SK-N-MC (cell line): ENCODE results near the gene TM7SF2.

Source experiments
- DNase-seq: peaks from one replicate; pipeline ENCODE4 v3.0.0-alpha.2; 2011; ENCODE audit warnings: low read depth, low spot score
- H3K27ac ChIP-seq: fragments of 200-600 bp; sonication (generic); 2 replicates; pipeline ENCODE4 v1.5.1; 2016; ENCODE audit warnings: mixed run types
- H3K36me3 ChIP-seq: fragments of 200-600 bp; sonication (generic); 2 replicates; pipeline ENCODE4 v1.6.1; 2017; ENCODE audit warnings: antibody characterized with exemption, low read length, mixed read lengths; ENCODE audit not compliant: insufficient read depth
- H3K4me3 ChIP-seq: fragments of 200-600 bp; sonication (generic); 2 replicates; pipeline ENCODE4 v1.5.1; 2016
- H3K9ac ChIP-seq: fragments of 200-600 bp; sonication (generic); 2 replicates; pipeline ENCODE4 v1.8.0; 2017; ENCODE audit warnings: mixed run types, mixed read lengths; ENCODE audit not compliant: insufficient read length
- H3K9me3 ChIP-seq: fragments of 200-600 bp; sonication (generic); 2 replicates; pipeline ENCODE4 v1.6.1; 2017; ENCODE audit warnings: low read depth, mild to moderate bottlenecking, antibody characterized with exemption, low read length, moderate library complexity, mixed read lengths
- EZH2 ChIP-seq: fragments of 200-600 bp; sonication (generic); IDR thresholded peaks from one replicate; pipeline ENCODE4 v1.6.1; 2017; ENCODE audit warnings: antibody characterized with exemption
- FOXP2 ChIP-seq: optimal IDR thresholded peaks from 2 replicates; pipeline ENCODE3; 2011; ENCODE audit warnings: mild to moderate bottlenecking, moderate library complexity; ENCODE audit not compliant: insufficient read depth; ENCODE audit errors: extremely low read length, control extremely low read depth
- POLR2AphosphoS5 ChIP-seq: IDR thresholded peaks from 2 replicates; pipeline ENCODE4 v1.6.1; 2012; ENCODE audit warnings: mild to moderate bottlenecking, low read depth, low read length, borderline replicate concordance

Gene TM7SF2

DNA sequence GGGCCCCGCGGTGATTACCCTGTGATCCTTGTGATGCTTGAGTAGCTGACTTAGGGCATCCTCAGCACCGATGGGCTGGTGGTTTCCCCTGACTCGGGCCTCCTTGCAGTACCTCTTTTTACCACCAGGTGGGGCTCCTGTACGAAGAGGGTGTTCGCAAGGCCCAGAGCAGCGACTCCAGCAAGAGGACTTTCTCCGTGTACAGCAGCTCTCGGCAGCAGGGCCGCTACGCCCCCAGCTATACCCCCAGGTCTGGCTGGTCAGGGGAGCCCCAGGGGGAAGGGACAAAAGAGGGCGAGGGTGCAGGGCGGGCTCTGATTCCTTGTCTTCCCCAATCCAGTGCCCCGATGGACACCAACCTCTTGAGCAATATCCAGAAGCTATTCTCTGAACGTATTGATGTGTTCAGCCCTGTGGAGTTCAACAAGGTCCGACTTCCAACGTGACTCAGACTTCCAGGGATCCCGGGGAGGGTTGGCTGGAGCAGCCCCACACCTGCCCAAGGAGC is 1.3 kb upstream of the TM7SF2 start:
- DNase-seq, result peak; percentile 58
- TF ChIP-seq POLR2AphosphoS5 (peak; percentile 37; the same call in 1 of the 2 replicates), FOXP2 (no peak), EZH2 (no peak)
- H3K4me3 ChIP-seq, result peak overlapping the region; percentile 37; the same call in 1 of the 2 replicates
- no peak overlapping the region for H3K9ac ChIP-seq
- no peaks in the 10 kb centered on the region for H3K9me3 ChIP-seq
- no peak overlapping the region for H3K27ac ChIP-seq
- H3K36me3 ChIP-seq, result no peaks in the 10 kb centered on the region

DNA sequence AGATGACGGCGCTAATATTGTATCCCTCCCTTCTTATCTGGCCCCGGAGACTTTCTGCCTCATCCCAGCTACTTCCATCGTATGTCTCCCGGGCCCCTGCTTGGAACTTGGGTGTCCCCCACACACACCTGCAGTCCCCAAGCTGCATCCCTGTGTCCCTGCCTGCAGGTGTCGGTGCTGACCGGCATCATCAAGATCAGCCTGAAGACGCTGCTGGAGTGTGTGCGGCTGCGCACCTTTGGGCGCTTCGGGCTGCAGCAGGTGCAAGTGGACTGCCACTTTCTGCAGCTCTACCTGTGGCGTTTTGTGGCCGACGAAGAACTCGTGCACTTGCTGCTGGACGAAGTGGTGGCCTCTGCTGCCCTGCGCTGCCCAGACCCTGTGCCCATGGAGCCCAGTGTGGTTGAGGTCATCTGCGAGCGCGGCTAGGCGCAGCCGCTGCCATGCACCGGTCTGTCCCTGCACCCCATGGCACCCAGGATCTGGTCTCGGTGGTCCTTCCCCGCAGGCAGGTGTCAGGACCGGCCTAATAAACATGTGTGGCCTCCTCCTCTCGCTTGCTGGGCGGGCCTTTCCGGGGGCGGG is 421 bp upstream of the TM7SF2 start:
- H3K36me3 ChIP-seq, result no peaks in the 10 kb centered on the region
- no peak overlapping the region for H3K27ac ChIP-seq
- no peaks in the 10 kb centered on the region for H3K9me3 ChIP-seq
- peak overlapping the region; percentile 98 for H3K4me3 ChIP-seq
- DNase-seq, result no peak
- TF ChIP-seq POLR2AphosphoS5, result no peak
- no peak for TF ChIP-seq EZH2
- no peak for TF ChIP-seq FOXP2
- H3K9ac ChIP-seq, result no peak overlapping the region

DNA sequence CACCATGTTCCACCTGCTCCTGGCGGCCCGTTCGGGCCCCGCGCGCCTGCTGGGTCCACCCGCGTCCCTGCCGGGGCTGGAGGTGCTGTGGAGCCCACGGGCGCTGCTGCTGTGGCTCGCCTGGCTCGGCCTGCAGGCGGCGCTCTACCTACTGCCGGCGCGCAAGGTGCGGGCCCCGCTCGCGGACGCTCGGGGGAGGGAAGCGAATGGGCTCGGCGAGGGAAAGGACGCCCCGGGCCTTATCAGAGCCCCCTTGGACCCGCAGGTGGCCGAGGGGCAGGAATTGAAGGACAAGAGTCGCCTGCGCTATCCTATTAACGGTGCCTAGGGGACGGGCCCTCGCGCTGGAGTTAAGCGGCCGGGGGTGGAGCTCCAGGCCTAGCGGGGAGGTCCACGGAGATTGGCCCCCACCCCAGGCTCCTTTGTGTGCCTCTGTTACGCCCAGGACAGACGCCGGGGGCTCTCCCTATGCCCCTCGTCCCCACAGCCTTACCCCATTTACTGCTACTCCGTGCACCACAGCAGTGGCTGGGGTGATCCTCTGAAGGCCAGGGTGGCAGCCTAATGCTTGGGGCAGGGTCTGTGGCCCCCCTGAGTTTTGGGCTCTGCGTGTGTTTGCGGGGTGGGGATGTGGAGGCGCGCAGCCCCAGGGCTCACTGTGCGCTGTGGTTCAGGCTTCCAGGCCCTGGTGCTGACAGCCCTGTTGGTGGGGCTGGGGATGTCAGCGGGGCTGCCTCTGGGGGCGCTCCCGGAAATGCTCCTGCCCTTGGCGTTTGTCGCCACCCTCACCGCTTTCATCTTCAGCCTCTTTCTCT is 1.1 kb downstream of the TM7SF2 start:
- H3K36me3 ChIP-seq, result no peaks in the 10 kb centered on the region
- no peak for TF ChIP-seq FOXP2
- TF ChIP-seq EZH2, result no peak
- TF ChIP-seq POLR2AphosphoS5, result no peak; the same call in 1 of the 2 replicates
- peak overlapping the region; percentile 98 for H3K4me3 ChIP-seq
- DNase-seq, result no peak
- H3K9ac ChIP-seq, result peak overlapping the region; percentile 83
- H3K9me3 ChIP-seq, result no peaks in the 10 kb centered on the region
- H3K27ac ChIP-seq, result no peak overlapping the region

DNA sequence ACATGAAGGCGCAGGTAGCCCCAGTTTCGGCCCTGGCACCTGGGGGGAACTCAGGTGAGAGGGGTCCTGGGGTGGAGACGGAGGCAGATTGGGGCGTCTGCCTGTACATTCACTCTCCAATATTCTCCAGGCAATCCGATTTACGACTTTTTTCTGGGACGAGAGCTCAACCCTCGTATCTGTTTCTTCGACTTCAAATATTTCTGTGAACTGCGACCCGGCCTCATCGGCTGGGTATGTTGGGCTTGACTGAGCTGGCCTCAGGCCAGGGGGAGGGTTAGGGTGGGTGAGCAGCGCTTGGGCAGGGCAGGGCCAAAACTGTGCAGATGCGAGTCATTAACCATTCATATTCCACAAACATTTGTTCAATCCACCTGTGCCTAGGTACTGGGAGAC is 1.7 kb downstream of the TM7SF2 start:
- Histone ChIP-seq H3K4me3 (peak overlapping the region; percentile 98), H3K36me3 (peaks cover 4% of the 10 kb centered on the region; the same call in 1 of the 2 replicates), H3K9ac (peak overlapping the region; percentile 83), H3K9me3 (no peaks in the 10 kb centered on the region), H3K27ac (no peak overlapping the region)
- no peak for DNase-seq
- TF ChIP-seq EZH2, result no peak
- no peak for TF ChIP-seq FOXP2
- no peak for TF ChIP-seq POLR2AphosphoS5

DNA sequence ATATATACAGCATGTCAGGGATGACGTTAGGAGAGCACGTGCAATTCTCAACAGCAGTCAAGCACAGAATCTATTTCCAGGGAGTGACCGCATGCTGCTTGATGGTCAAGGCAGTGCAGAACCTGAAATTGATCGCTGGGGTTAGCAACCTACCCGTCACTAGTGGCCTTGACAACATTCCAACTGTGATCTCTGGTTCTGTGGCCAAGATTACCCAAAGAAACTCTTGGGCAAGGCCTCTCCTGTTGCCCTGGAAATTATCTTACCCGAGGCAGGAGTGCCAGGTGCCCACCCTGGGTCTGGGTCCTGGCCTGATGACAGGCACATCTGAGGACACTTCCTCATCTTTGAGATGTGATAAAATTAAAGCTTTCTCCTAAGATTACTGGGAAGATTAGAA is 2.2 kb downstream of the TM7SF2 start:
- H3K9ac ChIP-seq, result no peak overlapping the region
- H3K9me3 ChIP-seq, result no peaks in the 10 kb centered on the region
- no peak for DNase-seq
- peaks cover 9% of the 10 kb centered on the region; the same call in 1 of the 2 replicates for H3K36me3 ChIP-seq
- TF ChIP-seq EZH2 (no peak), POLR2AphosphoS5 (no peak), FOXP2 (no peak)
- H3K27ac ChIP-seq, result no peak overlapping the region
- H3K4me3 ChIP-seq, result no peak overlapping the region

DNA sequence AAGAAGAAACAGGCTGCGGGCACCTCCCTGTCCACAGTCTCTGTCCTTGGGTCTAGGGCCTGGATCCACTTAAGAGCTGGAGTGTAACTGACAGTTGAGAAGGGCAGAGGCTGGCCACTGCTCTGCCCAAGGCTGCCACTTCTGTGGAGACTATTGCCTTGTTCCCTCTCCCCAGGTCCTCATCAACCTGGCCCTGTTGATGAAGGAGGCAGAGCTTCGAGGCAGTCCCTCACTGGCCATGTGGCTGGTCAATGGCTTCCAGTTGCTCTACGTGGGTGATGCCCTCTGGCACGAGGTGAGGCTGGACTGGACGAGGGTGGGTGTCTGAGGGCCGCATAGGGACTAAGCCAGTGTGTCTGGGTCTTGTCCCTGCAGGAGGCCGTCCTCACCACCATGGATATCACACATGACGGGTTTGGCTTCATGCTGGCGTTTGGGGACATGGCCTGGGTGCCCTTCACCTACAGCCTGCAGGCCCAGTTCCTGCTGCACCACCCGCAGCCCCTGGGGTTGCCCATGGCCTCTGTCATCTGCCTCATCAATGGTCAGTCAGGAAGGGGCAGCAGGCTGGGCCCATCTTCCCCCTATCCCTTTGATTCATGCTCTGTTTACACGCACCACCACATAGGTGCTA is 3.0 kb downstream of the TM7SF2 start:
- H3K4me3 ChIP-seq, result no peak overlapping the region
- H3K9ac ChIP-seq, result no peak overlapping the region
- H3K36me3 ChIP-seq, result peaks cover 16% of the 10 kb centered on the region; the same call in 1 of the 2 replicates
- no peaks in the 10 kb centered on the region for H3K9me3 ChIP-seq
- no peak for DNase-seq
- TF ChIP-seq POLR2AphosphoS5, result peak; percentile 20; the same call in 1 of the 2 replicates
- no peak for TF ChIP-seq EZH2
- no peak overlapping the region for H3K27ac ChIP-seq

DNA sequence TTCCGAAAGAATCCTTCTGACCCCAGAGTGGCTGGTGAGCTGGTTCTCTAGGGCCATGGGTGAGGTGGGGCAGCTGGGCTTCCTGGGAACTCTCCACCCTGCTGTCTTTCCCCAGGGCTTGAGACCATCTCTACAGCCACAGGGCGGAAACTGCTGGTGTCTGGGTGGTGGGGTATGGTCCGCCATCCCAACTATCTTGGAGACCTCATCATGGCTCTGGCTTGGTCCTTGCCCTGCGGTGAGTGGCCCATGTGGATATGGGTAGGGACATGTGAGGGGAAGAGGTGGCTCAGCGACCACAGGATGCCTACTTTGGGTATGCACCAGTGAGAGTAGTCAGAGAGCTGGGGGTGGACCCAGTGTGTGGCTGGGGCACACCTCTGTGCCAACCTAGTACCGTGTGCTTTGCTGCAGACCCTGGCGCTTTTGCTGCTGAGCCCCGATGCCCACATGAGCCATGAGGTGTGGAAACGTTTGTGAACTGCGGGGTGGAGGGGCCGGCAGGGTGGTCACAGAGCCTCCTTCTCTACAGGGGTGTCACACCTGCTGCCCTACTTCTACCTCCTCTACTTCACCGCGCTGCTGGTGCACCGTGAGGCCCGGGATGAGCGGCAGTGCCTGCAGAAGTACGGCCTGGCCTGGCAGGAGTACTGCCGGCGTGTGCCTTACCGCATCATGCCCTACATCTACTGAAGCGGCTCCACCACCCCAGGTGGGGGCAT is 3.9 kb downstream of the TM7SF2 start:
- peak overlapping the region; percentile 82; the same call in 1 of the 2 replicates for H3K4me3 ChIP-seq
- H3K9me3 ChIP-seq, result no peaks in the 10 kb centered on the region
- no peak for TF ChIP-seq EZH2
- no peak for TF ChIP-seq FOXP2
- no peak for TF ChIP-seq POLR2AphosphoS5
- peaks cover 24% of the 10 kb centered on the region for H3K36me3 ChIP-seq
- DNase-seq, result no peak
- no peak overlapping the region for H3K9ac ChIP-seq
- no peak overlapping the region for H3K27ac ChIP-seq
